ENCODE measurements around the gene DCLK1.

The DCLK1 gene

DNA sequence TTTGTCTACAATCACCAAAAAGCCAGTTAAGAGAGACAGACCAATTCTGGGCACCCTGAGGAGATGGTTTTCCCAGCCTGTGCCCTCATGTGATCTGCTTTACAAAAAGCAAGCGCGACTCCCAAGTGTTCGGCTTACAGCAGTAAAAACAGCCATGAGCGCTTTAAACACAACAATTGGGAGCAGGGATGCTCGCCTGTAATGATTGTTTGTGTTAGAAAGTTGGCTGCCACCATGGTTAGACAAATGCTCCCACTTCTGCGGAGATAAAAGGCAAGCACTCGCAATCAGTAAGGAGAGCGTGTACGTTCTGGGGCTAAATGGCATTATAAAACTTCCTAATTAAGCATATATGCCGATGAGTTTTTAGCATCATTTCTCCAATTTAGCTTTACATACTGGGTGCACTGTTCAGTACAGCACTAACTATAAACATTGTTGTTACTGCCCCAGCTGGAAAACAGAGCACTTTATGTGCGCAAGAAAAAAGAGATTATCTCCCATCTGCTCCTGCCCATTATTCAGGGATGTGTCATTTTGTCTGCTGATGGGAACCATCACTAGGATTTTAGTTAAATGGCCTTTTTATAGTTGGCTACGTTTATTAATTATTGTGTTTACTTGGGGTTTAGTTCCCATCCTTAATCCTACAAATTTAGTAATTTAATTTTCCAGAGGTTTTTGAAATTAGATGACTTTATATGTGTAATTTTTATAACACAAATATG lies 345.4 kb downstream of the DCLK1 start:
- no peak for DNase-seq (ENCODE audit: low spot score)

DNA sequence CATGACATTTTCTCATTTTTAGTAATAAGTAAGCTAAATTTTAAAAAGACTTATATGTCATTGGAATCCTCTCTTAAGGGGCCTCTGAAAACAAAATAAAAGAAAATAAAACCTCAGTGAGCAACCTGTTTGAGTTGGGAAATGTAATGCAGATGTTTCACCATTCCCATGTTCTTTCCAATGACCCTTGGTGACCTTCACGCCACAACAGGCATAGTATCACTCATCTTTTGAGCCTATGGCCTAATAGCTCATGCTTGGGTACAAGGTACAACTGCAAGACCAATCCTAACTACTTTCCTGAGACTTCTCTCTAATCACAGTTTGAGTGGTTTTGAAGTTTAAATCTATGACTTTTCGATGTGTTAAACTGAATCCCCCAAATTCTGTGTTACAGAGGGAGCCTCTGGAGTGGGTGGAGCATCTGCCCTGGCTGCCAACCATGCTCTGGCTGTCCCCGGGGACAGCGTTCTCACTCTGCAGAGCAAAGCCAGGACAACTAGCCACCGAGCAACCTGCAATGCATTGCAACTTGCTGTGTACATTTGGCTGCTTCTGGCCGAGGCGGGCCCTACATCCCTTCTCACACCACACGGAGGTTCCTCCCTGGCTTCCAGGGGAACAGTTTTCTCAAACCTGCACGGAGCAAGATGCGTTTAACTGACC lies 346.8 kb downstream of the DCLK1 start:
- no peak for DNase-seq (ENCODE audit: low spot score)

DNA sequence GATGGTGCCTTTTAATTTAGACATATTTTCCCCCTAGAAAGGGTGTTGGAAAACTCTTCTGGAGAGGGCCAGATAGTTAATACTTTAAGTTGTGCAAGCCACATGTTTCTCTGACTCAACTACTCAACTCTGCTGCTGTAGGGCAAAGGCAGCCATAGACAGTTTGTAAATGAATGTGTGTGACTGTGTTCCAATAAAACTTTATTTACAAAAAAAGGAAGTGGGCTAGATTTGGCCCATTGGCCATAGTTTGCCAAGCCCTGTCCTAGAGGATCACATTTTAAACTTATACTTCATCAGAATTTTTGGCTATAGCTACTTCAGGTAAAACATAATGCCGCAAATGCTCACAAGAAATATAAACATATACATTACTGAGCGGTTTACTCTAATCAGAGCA lies 348.4 kb downstream of the DCLK1 start:
- DNase-seq (ENCODE audit: low spot score): no peak

DNA sequence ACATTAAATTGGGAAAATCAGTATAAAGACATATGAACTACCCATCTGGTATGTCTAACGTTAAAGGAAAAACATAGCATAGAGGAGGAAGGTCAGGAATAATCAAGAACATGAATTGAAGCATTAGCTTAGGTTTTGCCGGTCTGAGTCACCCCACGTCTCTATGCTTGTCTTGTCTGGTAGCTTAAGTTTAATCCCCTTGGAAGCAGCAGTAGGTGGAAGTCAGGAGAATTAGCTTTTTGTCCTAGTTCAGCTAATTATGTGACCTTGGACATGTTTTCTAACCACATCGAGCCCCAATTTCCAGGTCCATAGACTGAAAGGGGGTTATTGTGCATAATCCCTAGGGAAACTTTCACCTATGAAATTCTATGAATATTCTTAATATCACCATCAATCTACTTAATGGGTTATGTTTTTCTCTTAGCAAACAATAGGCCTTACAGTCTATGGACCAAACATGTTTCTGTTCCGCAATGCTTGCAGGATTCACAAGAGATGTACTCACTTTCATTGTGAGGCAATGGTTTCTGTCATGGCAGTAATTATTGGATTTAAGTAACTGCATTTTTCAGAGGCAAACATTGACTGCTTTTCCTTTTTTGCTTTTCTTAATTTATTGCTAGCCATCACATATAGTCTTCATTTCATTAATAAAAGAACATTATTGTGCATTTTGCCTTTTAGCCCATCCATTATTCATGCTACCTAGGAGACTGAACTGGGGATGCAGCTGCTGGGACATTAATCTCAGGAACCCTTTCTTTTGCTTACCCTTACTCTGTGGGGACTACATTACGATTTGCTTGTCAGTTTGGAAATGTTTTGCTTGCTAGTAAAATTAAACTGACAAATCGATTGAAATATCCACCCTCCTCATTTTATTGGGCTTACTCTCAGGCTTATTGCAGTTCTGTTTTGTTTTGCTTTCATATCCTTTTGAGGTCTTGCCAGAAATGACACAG lies 349.9 kb downstream of the DCLK1 start:
- no peak for DNase-seq (ENCODE audit: low spot score)

DNA sequence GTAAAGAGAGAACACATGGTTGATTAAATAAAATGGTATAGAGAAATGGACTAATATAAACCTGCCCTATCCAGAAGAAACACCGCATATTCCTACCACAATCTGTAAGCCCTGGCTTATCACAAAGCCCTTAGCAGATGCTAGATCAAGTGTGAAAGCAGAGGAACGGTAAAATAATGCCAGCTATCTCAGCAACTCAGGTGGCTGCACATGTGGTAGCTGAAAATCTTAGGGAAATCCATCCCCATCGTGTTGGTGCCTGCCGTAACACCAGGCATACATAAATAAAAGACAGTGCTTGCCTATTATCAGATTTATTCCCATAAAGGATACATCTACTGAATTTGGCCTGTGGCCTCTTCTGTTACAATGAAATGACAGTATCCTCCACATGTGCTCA lies 350.6 kb downstream of the DCLK1 start:
- DNase-seq (ENCODE audit: low spot score): no peak

DNA sequence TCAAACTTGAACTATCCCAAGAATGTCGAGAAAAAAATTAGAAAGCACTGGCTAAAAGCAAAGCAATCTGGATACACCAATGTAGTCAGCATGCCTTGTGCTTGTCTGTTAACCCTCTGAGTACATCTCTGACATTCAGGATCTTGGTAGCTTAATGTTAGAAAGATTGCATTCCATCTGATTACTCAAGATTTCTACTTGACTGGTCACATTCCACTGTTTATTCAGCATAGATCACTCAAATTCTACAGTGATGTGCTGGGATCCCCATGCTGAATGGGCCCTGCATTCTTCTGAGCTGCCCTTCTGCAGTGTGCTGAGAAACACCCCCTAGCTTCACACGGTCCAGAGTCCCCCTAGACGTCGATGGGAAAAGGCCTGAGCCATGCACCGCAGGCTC lies 359.3 kb downstream of the DCLK1 start:
- DNase-seq (ENCODE audit: low spot score): no peak

DNA sequence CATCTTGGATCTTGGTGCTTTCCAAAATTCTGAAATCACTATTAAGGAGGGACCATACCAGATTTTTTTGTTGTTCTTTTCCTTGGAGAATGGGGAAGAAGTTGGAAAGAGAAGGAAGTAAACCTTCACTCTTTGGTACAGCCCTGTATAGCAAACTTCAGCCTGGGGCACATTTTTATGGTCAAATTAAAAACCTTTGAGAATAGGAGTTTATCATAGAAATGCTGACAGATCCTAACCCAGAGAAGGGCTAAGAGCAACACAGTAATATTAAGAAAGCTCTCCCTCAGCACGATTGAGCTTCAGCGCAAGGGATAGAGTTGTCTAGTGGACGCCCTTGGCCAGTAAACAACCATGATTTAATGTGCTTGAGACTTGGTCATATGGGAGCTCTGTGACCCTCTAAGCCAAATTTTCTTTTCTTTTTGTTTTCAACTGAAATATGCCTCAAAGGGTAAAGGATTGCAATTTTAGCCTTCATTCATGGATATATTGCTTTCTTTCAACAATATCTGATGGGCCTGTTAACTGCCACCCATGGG lies 360.4 kb downstream of the DCLK1 start:
- no peak for DNase-seq (ENCODE audit: low spot score)

DNA sequence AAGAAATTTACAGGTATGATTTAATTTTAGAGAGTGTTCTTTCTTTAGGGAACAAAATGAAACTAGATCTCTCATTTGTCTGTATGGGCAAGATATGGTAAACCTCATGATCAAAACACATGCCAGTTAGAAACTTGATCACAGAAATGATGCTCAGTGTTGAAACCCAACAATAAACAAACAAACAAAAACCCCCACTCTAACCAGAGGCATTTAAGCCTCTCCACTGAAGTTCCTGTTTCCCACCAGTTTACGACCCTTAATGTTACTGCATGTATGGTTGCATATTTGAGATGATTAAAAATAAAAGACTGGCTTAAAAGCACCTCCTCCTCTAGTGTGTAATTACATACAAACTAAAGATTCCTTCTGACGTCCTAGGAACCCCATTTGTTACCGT lies 361.4 kb downstream of the DCLK1 start:
- no peak for DNase-seq (ENCODE audit: low spot score)

DNA sequence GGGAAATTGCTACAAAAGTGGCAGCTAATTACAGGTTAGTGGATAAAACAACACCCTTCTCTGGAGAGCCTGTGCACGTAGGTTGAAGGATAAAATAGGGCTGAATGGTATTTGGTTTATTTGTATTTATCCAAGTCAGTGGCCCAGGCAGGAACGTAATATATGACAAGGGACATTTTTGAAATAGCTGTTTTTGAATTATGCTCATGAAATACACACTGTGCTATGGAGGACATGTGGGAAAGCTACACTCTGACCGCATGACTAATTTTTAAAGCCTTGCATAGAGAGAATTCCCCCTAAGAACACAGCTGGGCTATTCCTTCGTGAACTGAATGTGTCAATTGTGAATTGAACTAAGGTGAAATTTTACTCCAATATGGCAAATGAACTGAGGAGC lies 362.6 kb downstream of the DCLK1 start:
- DNase-seq (ENCODE audit: low spot score): no peak

DNA sequence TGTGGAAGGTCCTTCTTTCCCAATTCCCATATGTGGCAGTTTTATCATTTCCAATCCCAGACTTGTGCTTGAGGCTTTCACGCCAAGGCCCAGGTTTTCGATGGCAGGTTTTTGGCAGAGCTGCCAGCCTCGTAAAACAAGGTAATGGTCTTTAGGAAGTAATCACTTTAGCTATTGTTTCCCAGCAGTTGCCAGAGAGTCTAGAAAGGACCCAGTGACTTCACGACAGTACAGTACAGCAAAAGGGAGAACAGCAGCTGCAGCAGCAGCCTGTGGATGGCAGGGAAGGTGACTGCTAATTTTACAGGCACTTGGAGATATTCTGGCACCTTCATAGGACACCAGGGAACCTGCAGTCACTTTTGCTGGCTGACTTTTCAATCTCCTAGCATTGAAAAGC lies 363.1 kb downstream of the DCLK1 start:
- no peak for DNase-seq (ENCODE audit: low spot score)

DNA sequence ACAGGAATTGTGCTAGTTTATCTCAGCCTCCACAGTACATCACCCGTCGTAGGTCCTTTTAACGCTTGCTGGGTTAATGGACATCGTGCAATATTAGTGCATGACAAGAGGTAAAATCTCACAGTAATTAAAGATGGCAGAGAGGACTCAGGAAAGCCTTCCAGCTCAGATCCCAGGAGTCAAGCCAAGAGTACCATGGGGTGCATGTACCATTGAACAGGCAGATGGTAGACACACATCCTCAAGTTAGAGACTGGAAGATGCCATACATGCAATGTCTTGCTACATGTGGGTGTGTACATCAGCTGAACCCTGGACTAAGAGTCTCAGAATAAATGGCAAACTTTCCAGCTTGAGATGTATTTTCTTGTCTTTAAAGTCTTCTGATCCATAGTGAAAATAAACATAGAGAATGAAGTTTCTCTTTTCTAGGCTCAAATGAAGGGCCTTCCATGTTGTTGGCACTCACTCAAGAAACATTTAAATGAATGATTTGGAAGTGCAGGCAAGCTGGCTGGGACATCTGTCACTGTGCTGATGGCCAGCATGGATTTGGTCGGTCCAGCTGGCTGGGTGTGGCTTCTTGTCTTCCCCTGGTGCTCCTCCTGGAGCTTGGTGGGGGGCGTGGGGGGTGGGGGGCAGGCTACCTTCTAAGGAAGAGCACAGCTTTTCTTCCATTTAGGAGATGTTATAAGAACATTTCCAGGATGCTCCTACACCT lies 363.8 kb downstream of the DCLK1 start:
- no peak for DNase-seq (ENCODE audit: low spot score)

DNA sequence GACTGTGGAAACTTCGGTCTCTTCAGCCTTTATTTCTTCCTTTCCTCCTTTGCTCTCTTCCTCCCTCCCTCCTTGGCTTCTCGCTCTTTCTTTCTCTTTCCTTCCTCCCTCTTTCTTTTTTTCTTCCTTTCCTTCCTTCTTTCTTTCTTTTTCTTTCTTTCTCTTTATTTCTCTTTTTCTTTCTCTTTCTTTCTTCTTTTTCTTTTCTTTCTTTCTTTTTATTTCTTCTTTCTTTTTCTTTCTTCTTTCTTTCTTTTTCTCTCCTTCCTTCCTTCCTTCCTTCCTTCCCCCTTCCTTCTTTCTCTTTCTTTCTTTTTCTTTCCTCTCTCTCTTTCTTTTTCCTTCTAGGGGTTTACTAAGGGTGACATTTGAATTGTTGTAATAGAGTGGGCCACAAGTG lies 364.5 kb downstream of the DCLK1 start:
- DNase-seq (ENCODE audit: low spot score): no peak

DNA sequence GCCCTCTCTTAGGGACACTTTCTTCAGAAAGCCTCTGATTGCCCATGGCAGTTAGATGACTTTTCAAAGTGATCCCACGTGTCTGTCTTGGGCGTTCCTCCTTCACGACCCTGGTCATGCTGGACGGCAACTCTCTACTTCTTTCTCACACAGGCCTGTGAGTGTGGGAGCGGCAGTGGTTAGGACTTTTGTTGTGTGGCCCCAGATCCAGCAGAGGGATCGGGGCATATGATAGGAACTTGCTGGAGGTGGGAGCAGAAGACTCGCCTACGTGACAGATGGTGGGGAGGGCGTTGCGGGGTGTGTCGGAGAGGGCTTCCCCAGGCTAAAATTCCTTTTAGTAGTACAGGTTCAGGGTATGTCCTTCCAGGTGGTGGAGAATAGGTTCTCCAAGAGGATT lies 365.2 kb downstream of the DCLK1 start:
- DNase-seq (ENCODE audit: low spot score): no peak

DNA sequence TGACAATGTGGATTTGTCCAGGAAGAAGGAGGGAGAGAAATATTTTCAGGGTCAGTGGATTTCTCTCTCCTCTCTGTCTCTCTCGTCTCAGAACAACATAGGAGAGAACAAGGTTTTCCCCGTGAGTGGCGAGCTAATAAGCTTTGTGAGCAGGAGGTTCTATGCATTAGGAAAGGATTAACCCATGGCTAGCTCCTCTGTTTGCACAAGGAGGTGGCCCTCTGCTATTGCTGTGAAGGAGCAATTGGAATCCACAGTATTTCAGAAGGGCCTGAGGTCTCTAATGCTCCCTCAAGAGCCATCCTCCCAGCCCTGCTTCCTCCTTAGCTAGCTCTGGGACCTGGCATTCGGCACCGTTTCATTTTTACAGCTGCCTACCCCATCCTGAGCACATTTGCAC lies 365.8 kb downstream of the DCLK1 start:
- DNase-seq (ENCODE audit: low spot score): no peak

DNA sequence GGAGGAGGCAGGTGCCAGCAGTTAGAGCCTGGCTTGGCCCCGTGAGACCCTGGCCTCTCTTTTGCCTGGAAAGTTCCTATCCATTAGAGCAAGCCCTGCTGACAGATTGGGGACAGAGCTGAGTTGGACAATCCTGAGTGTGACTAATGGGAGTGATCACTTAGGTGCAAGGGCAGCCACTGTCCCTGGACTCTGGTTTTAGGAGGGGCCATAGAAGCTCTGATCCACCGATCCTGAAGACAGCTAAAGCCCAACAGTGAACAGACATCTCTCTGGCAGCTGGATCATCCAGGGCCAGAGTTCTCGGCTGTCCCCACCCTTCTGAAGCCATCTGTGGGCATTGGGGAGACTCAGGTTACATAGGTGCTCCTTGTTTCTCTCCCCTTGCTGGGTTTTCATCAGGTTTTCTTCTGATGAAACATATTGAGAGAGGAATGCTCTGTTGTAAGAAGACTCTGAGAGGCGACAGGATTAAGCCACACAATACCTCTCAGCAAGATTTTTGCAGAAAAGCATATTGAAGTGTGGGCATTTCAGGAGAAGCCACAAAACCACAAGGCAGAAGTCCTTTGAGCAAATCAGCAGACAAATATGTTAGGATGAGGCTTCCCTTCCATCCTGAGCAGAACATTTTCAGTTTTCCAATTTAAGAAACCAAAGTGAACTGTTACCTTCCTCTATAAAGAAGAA lies 366.7 kb downstream of the DCLK1 start:
- DNase-seq (ENCODE audit: low spot score): no peak

DNA sequence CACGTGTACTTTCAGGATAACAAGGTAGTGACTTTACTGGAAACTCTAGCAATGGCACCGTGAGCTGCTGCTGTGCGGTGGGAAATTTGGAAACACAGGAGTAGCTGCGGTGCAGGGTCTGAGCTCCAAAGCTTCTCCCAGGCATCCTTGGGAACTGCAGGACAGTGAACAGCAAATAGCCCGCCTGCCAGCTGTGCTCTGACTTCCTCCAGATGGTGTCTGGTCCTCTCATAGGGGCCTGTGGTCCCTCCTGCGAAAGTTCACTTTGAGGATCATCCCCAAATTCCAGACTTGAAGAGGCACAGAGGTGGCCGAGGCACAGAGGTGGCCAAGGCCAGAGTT lies 367.4 kb downstream of the DCLK1 start:
- DNase-seq (ENCODE audit: low spot score): no peak

DNA sequence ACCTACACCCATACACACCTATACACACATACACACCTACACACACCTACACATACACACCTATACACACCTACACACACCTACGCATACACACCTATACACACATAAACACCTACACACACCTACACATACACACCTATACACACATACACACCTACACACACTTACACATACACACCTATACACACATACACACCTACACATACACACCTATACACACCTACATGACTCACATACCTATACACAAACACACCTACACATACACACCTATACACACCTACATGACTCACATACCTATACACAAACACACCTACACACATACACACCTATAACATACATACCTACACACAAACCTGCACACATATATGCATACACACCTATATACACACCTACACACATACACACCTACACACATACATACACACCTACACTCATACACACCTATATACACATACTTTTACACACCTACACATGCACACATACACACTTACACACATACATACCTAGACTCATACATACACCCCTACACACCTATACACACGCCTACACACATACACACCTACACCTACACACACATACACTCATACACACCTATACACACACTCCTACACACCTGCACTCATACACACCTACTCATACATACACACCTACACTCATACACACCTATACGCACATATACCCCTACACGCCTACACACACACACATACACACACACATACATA lies 368.0 kb downstream of the DCLK1 start:
- DNase-seq (ENCODE audit: low spot score): no peak

DNA sequence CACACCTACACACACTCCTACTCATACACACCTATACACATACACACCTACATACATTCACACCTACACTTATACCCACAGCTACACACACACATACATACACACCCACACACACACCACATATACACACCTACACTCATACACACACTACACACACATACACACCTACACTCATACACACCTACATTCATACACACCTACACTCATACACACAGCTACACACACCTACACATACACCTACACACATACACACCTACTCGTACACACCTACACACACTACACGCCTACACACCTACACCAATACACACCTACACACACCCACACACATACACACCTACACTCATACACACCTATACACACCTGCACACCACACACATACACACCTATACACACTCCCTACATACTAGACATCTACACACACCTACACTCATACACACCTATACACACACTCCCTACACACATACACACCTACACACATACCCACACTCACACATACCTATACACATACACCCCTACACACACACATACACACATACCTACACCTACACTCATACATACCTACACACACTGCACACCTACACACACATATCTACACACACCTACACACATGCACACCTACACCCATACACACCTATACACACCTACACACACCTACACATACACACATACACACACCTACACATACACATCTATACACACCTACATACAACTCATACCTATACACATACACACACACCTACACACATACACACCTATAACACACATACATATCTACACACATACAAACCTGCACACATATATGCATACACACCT lies 369.5 kb downstream of the DCLK1 start:
- no peak for DNase-seq (ENCODE audit: low spot score)

DNA sequence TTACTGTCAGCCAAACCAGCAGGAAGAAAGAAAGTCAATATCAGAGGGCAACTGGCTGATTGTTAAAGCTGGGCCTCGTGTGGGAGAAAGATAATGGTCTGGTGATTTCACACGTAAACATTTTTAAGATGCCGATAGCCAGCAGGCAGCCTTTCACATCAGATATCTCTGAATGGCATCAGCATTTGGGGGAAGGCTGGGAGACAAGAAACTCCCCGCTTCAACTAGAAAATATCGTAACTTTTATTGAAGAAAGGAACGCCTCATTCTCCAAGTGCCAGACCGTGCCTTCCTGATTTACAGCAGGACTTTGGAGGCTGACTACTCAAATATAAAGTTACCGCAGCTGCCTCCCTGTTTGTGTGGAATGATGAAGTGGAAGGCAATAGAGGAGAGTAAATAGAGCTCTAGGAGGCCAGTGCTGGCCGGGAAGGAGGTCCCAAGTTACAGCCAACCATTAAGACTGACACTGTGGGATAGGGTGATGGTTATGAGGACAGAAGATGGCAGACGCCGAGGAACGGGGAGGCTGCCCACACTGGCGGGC lies 370.4 kb downstream of the DCLK1 start:
- DNase-seq (ENCODE audit: low spot score): no peak

DNA sequence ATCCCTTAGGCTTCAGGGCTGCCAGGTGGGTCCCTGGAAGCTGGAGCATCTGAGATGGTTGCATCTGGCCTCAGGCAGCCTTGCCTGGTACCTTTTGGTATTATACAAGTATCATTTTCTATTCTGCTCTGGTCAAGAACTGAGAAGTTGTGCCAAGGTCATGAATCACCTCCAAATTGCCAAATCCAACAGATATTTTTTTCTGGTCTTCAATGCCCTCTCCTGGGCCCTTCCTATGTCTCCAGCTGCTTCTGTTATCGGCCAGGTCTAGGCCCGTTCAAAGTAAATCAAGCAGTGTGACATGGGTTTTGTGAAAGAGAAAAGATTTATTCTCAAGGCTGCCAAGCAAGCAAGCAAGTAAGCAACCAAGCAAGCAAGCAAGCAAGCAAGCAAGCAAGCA lies 383.6 kb downstream of the DCLK1 start:
- no peak for DNase-seq (ENCODE audit: low spot score)

Measured in left forelimb (tissue), 1 donor.